ENCODE data around the gene PGBD5.
A peak's percentile ranks its signal among the peaks of the same experiment; 100 is the strongest.

Gene PGBD5

GRCh38 chr1:230463326-230463725 is 37.2 kb upstream of the PGBD5 start:
- ChIA-PET POLR2A (ENCODE audit: low non-redundant PET) (no interaction called here), CTCF (no interaction called here)
- DNase-seq (ENCODE audit: low spot score), result no peak
- H3K27ac ChIP-seq, result no peak overlapping the region
- TF ChIP-seq, protein P1, sequence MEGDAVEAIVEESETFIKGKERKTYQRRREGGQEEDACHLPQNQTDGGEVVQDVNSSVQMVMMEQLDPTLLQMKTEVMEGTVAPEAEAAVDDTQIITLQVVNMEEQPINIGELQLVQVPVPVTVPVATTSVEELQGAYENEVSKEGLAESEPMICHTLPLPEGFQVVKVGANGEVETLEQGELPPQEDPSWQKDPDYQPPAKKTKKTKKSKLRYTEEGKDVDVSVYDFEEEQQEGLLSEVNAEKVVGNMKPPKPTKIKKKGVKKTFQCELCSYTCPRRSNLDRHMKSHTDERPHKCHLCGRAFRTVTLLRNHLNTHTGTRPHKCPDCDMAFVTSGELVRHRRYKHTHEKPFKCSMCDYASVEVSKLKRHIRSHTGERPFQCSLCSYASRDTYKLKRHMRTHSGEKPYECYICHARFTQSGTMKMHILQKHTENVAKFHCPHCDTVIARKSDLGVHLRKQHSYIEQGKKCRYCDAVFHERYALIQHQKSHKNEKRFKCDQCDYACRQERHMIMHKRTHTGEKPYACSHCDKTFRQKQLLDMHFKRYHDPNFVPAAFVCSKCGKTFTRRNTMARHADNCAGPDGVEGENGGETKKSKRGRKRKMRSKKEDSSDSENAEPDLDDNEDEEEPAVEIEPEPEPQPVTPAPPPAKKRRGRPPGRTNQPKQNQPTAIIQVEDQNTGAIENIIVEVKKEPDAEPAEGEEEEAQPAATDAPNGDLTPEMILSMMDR (conservative IDR thresholded peaks at IDR 0.05; ENCODE audit: low read depth), result no peak

DNA sequence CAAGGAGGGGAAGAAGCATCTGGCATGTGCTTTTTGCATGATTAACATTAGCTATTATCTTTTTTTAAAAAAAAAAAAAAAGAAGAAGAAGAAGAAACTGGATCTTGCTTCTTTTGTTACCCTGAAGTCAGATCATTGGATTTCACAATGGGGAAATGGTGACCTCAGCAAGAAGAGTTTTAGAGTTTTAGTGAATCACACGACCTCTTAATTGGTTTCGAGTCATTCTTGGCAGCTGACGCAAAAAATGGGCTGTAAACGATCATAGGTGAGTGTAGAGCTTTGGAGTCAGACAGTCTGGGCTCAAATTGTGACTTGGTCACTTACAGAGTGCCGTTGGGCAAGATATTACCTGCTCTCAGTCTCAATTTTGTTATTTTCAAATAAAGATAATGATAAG is 33.3 kb upstream of the PGBD5 start:
- DNase-seq (ENCODE audit: low spot score), result peak; percentile 68
- no peak overlapping the region for H3K27ac ChIP-seq
- POLR2A ChIA-PET (ENCODE audit: low non-redundant PET), result no interaction called here
- CTCF ChIA-PET, result interaction anchor here (0.6 kb wide), 1 partner anchor 349 kb away, joined by 7 read pairs; no protein-coding TSS in a partner anchor
- TF ChIP-seq, protein P1 (conservative IDR thresholded peaks at IDR 0.05; ENCODE audit: low read depth), result no peak

- ChIA-PET POLR2A (ENCODE audit: low non-redundant PET) (no interaction called here), CTCF (interaction anchor here (0.5 kb wide), 1 partner anchor 58 kb away, joined by 3 read pairs; no protein-coding TSS in a partner anchor)
- H3K27ac ChIP-seq, result no peak overlapping the region
- TF ChIP-seq, protein P1 (conservative IDR thresholded peaks at IDR 0.05; ENCODE audit: low read depth), result no peak
- DNase-seq (ENCODE audit: low spot score), result peak; percentile 8
Observed at GRCh38 chr1:230458509-230458908, 32.4 kb upstream of the PGBD5 start.

GRCh38 chr1:230456478-230456877 is 30.3 kb upstream of the PGBD5 start:
- no peak overlapping the region for H3K27ac ChIP-seq
- POLR2A ChIA-PET (ENCODE audit: low non-redundant PET), result no interaction called here
- CTCF ChIA-PET, result interaction anchor here (0.7 kb wide), 1 partner anchor 904 kb away, joined by 3 read pairs; no protein-coding TSS in a partner anchor
- TF ChIP-seq, protein P1 (conservative IDR thresholded peaks at IDR 0.05; ENCODE audit: low read depth), result no peak
- DNase-seq (ENCODE audit: low spot score), result no peak

GRCh38 chr1:230455291-230455690 is 29.2 kb upstream of the PGBD5 start:
- CTCF ChIA-PET, result no interaction called here
- TF ChIP-seq, protein P1 (conservative IDR thresholded peaks at IDR 0.05; ENCODE audit: low read depth), result no peak
- POLR2A ChIA-PET (ENCODE audit: low non-redundant PET), result no interaction called here
- H3K27ac ChIP-seq, result no peak overlapping the region
- no peak for DNase-seq (ENCODE audit: low spot score)

- ChIA-PET CTCF (no interaction called here), POLR2A (ENCODE audit: low non-redundant PET) (no interaction called here)
- TF ChIP-seq, protein P1 (conservative IDR thresholded peaks at IDR 0.05; ENCODE audit: low read depth), result no peak
- no peak for DNase-seq (ENCODE audit: low spot score)
- H3K27ac ChIP-seq, result no peak overlapping the region
Observed at GRCh38 chr1:230453377-230453776, 27.2 kb upstream of the PGBD5 start.
